HuH-7 (cell line): ENCODE measurements around the gene GPATCH4.
"Not testable (repeated sequence)": the region's sequence is repeated elsewhere in the genome, so short reads cannot be mapped to it uniquely, and the experiment has no call there.

Source experiments
- DNase-seq: peaks from one replicate; pipeline ENCODE4 v3.0.0; 2011; ENCODE audit warnings: low spot score

GPATCH4 gene

DNA sequence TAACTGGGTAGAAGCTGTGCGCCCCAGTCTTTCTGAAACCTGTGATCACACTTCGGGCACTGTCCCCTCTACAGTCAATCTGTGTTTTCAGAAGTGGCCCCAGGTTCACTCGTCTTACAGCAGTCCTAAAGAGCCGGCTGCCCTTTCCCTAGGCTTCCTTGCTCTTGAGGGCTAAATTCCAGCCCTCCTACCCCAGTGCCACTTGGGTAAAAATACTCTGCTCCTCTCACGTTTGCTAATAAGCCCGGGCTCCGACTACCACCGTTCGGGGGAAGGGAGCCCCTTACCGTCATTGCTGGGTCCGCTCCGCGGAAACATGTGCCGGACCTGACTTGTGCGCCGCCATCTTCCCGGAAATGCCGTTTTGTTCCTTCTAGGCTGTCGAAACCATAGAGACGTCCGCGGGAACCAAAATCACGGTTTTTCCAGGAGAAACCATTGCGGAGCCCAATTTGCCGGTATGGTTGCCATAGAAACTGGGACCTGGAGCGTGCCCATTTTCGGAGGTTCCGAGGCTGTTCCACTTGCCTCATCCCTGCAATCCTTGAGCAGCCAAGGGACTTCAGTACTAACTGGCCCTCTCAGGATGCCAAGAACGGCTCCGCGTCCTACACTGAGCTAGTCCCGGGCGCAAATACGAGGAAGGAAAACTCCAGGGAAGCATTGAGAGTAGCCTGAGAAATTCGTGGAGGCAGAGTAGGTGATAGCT lies at the start of gene GPATCH4:
Gene GPATCH4 (minus strand): TSS at position 358 of the 709 bp plus-strand sequence.
- peak; percentile 73 for DNase-seq

GRCh38 chr1:156648951-156649350 lies 47.7 kb upstream of the GPATCH4 start:
- no peak for DNase-seq

- DNase-seq: no peak
Measured at GRCh38 chr1:156648496-156648895, 47.2 kb upstream of the GPATCH4 start.

- no peak for DNase-seq
Measured at GRCh38 chr1:156647351-156647750, 46.1 kb upstream of the GPATCH4 start.

DNA sequence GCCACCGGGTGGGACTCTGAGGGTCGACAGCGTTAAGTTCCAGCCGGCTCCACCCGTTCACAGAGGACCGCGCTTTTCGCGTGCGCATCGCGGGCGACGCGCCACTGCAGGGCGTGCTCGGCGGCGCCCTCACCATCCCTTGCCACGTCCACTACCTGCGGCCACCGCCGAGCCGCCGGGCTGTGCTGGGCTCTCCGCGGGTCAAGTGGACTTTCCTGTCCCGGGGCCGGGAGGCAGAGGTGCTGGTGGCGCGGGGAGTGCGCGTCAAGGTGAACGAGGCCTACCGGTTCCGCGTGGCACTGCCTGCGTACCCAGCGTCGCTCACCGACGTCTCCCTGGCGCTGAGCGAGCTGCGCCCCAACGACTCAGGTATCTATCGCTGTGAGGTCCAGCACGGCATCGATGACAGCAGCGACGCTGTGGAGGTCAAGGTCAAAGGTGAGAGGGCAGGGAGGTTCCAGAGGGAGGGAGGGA lies 45.5 kb upstream of the GPATCH4 start:
- no peak for DNase-seq

- no peak for DNase-seq
Measured at GRCh38 chr1:156645666-156646065, 44.4 kb upstream of the GPATCH4 start.

DNA sequence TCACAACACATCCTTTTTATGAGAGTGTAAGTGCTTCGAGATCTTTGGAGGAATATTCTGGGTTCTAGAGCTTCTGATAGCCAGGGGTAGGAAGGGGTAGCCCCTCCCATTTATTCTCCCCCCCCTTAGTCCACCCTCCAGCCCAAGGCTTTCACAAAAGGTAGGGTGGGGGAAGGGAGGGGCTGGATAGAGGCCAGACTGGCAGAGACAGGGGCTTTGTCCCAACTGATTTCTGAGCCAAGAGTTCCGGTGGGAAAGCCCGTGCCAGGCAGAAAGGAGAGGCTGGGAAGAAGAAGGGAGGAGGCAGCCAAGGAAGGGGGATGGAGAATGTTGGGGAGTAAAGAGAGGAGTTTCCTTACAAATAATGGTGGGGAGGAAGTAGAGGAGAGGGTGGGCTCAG lies 43.8 kb upstream of the GPATCH4 start:
- no peak for DNase-seq

DNA sequence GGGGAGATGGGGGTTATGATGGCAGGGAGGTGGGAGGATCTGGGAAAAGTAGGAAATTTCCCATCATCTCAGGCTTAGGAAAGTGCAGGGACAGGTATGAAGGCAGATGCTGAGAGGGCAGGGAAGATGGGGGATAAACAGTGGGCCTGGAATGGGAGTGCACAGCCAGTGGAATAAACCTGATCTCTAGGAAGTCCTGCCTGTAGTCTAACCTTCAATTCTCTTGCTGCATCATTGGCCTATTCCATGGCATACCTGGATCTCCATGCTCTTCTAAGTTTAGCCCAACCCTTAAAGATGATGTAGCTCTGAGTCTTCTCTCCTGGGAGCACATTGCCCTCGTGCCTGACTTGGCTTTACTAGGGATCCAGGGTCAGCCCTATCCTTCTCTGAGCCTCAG lies 43.4 kb upstream of the GPATCH4 start:
- no peak for DNase-seq

DNA sequence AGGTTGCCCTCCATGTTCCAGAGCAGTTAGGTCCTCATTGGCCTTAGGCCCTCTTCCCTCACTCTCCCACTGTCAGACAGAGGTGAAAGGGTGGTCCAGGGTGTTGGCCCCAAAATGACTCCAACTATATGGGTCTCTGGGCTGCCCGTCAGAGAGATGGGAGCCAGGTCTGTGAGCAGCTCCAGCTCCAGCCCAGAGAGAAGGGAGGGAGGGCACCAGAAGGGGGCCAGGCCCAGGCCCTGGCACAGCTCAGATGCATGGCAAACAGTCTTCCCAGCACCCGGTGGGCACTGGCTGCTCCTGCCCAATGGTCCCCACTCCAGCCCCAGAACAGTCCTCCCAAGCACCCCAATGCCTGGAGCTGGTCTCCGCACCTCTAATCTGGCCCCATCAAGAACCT lies 42.9 kb upstream of the GPATCH4 start:
- DNase-seq: no peak

GRCh38 chr1:156643778-156644092 lies 42.5 kb upstream of the GPATCH4 start:
- no peak for DNase-seq

- no peak for DNase-seq
Measured at GRCh38 chr1:156643049-156643777, 41.9 kb upstream of the GPATCH4 start.

DNA sequence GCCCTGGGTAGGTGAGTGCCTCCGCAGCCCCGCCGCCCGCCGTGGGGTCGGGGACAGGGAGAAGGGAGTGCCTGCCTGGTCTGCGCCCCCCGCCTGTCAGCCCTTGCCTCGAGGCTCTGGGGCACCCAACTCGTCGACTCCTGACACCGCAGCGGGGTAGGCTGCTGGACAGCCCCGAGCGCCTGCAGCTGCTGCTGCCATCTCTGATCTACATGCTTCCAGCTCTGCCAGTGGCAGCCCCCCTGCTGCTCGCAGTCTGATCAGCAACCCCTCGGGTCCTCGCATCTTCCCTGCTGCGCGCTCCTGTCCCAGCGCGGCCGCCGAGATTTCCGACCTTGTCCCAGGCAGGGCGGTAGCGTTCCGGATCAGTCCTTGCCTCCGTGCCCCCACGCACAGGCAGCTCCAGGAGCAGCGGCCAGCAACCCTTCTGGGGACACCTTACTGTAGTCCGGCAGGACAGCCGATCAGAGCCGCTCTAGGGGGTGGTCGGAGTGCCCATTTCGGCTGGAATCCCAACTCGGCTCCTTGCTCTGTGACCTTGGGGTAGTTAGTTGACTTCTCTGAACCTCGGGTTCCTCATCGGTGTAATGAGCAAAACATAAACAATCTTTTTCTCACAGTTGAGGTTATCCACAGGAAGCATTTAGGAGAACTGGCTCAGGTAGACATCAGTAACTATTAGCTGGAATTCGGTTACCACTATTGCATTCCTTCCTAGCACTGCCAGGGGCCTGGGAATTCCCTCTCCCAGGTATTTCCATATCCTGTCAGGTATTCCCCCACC lies 41.2 kb upstream of the GPATCH4 start:
- no peak for DNase-seq

- no peak for DNase-seq
Measured at GRCh38 chr1:156641761-156642264, 40.5 kb upstream of the GPATCH4 start, which contains the start of gene BCAN. BCAN (plus strand) TSS chr1:156642117; CDS start chr1:156646055, 3,938 bp downstream.

GRCh38 chr1:156640842-156641706 lies 39.8 kb upstream of the GPATCH4 start:
- DNase-seq: no peak

- no peak for DNase-seq
Measured at GRCh38 chr1:156639601-156640101, 38.4 kb upstream of the GPATCH4 start.

- no peak for DNase-seq
Measured at GRCh38 chr1:156638189-156638985, 37.1 kb upstream of the GPATCH4 start.

DNA sequence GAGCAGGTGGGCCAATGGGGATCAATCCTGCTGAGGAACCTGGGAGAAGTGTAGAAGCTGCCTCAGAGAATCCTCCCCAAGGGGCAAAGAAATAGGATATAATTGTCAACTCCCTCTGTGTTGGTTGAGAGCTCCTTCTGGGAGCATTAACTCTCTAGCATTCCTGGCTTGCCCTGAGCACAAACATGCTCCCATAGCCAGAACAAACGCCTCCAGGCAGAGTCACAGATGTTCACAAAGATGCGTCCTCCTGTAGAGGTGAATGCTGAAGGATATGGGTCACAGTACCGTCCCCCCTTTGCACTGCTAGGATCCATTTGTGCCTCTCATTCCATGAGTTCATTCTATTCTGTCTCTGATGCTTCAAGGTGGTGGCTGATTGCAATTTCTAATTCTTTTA lies 31.1 kb upstream of the GPATCH4 start:
- no peak for DNase-seq

DNA sequence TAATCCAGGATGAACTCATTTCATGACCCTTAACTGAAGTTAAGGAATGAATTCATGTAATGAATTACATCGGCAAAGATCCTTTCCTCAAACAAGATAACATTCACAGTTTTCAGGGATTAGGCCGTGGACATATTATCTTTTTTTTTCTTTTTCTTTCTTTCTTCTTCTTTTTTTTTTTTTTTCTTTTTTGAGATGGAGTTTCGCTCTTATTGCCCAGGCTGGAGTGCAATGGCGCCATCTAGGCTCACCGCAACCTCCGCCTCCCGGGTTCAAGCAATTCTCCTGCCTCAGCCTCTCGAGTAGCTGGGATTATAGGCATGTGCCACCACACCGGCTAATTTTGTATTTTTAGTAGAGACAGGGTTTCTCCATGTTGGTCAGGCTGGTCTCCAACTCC lies 29.9 kb upstream of the GPATCH4 start:
- DNase-seq: not testable (repeated sequence)

DNA sequence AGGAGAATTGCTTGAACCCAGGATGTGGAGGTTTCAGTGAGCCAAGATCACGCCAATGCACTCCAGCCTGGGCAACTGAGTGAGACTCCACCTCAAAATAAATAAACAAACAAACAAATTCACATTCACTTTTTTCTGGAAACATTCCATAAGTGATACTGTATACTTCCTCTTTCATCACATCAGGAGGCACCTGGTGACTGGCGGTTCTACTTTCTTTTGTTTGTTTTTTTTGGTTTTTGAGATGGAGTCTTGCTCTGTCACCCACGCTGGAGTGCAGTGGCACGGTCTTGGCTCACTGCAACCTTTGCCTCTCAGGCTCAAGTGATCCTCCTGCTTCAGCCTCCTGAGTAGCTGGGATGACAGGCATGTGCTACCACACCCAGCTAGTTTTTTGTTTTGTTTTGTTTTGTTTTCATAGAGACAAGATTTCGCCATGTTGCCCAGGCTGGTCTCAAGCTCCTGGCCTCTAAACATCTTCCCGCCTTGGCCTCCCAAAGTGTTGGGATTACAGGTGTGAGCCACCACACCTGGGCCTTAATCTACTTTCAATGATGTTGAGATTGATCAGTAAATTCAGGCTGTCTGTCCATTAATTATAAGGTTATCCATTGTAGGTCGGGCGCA lies 28.7 kb upstream of the GPATCH4 start:
- DNase-seq: no peak

- DNase-seq: peak; percentile 71
Measured at GRCh38 chr1:156627313-156627880, 26.1 kb upstream of the GPATCH4 start.
